Measurements from ENCODE around the gene PLPPR3. TPM values are rescaled to one million over a fixed set of nuclear protein-coding genes. Genes with fewer than 3 reads are reported as not detected.

The PLPPR3 gene, protein sequence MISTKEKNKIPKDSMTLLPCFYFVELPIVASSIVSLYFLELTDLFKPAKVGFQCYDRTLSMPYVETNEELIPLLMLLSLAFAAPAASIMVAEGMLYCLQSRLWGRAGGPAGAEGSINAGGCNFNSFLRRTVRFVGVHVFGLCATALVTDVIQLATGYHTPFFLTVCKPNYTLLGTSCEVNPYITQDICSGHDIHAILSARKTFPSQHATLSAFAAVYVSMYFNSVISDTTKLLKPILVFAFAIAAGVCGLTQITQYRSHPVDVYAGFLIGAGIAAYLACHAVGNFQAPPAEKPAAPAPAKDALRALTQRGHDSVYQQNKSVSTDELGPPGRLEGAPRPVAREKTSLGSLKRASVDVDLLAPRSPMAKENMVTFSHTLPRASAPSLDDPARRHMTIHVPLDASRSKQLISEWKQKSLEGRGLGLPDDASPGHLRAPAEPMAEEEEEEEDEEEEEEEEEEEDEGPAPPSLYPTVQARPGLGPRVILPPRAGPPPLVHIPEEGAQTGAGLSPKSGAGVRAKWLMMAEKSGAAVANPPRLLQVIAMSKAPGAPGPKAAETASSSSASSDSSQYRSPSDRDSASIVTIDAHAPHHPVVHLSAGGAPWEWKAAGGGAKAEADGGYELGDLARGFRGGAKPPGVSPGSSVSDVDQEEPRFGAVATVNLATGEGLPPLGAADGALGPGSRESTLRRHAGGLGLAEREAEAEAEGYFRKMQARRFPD
- 3.6 to 5.1 TPM (median 4.5 TPM) in 5 replicates for total RNA-seq (2022; extraction: Qiagen RNA extraction)

DNA sequence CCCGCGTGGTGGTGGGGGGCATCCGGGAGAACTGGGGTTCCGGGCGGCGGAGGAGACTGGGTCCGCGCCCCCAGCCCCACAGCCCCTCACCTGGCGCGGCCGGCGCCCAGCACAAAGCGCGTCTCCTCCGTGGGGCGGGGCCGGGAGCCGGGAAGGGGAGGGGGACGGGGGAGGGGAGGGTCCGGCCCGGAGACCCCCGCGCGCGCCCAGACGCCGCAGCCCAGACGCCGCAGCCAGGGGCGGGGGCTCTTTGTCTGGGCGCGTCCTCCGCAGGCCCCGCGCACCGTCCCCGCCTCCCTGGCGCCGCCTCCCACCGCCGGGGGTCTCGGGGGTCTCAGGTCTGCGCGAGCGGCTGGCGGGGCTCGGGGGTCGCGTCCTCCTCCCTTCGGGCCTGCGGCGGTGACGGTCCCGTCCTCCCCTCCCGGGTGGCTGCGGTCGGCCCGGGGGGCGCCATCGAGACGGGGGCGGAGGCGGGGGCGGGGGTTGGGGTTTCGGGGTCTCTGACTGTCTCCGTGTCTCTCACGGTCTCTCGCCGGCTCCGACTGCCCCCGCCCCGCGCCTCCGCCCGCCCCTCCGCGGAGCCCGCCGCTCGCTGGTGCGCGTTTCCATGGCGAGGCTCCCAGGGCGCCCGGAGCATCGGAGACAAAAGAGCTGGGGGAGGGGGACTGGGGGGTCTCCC is at the start of gene PLPPR3:
TSS of gene PLPPR3 (minus strand) at position 131 of the 679 bp plus-strand sequence. CDS start 396 bp downstream, outside the sequence.

DNA sequence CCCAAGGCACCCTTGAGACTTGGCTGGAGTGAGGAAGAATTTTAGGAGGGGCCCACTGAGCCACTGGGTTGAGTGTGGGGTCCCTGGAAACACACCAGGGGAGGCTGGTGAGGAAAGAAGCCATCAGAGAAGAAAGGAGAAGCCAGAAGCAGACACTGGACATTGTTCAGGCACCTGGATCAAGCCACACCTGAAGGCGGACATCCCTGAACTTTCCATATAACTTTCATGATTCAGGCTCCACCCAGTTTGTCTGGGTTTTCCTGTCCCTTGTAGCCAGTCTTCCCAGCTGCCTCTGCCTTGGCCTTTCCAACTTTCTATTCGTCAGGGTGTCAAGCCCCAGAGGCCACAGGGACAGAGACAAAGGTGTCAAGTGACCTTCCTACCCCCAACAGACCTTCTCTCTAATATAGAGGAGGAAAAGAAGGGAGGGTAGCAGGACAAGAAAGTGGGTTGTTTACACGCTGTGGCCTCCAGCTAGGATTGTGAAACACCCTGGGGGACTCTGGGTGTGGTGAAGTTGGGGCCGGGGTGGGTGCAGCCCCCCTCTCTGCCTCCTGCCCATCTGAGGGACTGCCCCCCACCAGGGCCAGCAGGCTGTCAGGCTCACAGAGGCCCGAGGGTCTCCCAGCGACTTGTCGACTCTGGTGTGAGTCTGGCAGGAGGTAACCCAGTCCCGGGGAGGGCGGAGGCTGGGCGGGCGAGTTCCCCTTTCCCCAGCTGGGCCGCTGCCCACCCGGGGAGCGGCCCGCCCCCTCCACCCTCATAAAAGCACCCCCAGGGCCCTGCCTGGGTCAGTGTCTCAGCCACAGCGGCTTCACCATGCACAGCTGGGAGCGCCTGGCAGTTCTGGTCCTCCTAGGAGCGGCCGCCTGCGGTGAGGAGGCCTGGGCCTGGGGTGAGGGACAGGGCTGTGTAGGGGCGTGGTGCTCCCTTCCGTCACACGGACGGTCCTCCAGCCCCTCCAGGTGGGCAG is 37.4 kb upstream of the PLPPR3 start, which contains the start of gene CFD:
TSS of gene CFD (plus strand) at position 797 of the 976 bp plus-strand sequence. CDS start at position 823, 26 bp downstream.

DNA sequence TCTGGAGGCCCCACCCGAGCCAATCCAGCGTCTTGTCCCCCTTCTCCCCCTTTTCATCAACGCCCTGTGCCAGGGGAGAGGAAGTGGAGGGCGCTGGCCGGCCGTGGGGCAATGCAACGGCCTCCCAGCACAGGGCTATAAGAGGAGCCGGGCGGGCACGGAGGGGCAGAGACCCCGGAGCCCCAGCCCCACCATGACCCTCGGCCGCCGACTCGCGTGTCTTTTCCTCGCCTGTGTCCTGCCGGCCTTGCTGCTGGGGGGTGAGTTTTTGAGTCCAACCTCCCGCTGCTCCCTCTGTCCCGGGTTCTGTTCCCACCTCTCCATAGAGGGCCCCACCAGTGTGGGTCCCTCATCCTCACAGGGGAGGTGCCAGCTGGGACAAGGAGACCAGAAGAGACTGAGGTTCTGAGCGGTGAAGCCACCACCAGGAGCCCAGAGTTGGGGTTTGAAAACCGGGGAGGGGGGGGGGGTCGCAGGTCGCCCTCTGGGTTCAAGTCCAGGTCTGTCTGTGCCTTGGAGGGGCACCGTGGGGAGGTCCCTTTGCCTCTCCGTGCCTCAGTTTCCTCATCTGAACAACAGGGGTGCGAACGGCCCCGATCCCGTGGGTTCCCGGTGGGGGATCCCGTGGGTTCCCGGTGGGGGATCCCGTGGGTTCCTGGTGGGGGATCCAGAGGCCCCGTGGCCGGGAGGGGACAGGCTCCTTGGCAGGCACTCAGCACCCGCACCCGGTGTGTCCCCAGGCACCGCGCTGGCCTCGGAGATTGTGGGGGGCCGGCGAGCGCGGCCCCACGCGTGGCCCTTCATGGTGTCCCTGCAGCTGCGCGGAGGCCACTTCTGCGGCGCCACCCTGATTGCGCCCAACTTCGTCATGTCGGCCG is 30.6 kb upstream of the PLPPR3 start, which contains the start of gene ELANE:
TSS of gene ELANE (plus strand) at position 168 of the 878 bp plus-strand sequence. CDS start at position 194, 26 bp downstream.

DNA sequence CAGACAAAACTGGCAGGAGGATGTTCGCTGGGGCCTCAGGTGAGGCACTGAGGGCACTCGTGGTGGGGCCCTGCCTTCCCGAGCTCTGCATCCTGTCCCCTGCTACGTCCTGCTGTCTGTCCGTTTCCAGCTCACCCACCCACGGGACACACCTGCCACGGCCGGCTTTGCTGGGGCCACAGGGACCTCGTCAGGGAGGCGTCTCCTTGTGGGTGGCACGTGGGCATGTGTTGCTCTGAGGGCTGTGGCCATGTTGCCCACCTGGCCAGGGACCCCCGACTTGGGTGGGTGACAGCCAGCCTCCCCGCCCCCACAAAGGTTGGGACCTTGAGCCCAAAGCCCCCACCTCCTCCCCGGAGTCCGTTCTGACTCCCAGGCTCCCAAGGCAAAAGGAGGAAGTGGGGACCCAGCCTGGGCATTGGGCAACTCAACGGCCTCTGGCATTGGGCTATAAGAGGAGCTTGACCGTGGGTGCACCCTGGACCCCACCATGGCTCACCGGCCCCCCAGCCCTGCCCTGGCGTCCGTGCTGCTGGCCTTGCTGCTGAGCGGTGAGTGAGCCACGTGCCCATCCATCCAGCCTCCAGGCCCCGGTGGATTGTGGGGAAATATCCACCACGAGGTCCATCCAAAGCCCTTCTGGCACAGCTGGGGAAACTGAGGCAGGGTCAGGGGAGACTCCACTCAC is 18.9 kb upstream of the PLPPR3 start, which contains the start of gene PRTN3:
TSS of gene PRTN3 (plus strand) at position 481 of the 688 bp plus-strand sequence. CDS start at position 491, 10 bp downstream.

DNA sequence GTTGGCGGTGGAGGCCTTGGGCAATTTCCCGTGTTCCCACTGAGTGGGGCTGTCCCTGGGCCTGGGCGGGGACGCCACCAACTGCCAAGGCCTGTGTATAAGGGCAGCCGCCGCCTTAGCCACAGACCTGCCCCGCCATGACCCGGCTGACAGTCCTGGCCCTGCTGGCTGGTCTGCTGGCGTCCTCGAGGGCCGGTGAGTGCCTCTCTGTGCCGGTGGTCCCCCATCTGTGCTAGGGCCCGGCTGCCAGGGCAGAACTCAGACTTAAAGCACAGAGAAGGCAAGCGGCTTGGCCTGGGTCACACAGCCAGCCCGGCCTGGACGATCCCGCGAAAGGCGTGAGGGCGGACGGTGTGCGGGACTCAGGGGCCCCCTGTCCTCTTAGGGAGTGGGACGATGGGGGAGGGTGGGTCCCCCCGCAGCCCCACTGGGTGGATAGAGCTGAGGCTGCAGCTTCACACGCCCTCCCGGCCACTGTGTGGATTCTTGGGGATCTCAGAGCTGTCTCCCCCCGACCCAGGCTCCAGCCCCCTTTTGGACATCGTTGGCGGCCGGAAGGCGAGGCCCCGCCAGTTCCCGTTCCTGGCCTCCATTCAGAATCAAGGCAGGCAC is 6.1 kb upstream of the PLPPR3 start, which contains the start of gene AZU1:
TSS of gene AZU1 (plus strand) at position 128 of the 612 bp plus-strand sequence. CDS start at position 138, 10 bp downstream.

DNA sequence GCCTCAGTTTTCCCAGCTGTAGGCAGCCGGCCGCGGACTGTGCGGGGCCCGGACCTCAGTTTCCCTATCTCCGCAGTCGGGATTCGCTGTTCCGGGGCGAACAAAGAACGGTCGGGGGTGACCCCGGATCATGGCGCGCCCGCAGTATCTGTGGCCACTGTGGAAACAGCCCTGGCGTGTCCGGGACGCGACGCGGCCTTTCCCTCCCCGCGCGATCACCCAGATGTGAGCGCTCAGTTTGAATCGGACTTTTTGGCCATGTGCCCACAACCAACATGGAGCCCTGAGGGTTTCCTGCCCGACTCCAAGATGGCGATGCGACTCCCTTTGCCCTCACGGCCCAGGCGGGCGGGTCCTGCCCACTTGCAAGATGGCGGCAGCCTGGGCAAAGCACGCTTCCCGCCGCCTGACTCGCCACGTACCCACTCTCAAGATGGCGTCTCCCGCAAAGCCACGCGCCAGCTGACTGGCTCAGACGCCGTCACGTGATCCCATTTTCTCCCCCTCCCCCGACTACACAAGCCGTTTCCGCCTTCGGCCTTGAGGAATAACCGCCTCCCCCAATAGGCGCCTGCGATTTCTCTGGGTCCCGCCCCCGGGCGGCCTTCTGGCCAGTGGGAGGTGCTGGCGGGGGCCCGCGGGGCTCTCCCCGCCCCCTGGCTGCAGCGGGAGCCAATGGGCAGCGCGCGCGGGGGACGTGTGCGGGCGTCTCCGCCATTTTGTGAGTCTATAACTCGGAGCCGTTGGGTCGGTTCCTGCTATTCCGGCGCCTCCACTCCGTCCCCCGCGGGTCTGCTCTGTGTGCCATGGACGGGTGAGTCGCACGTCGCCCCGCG is 24.8 kb downstream of the PLPPR3 start, which contains the start of gene PTBP1:
TSS of gene PTBP1 (plus strand) at position 761 of the 836 bp plus-strand sequence. CDS start at position 807, 46 bp downstream.

Other genes starting within 250 kb of the PLPPR3 start
- gene BSG, start 249.4 kb downstream of the PLPPR3 start, total RNA-seq (2022; extraction: Qiagen RNA extraction), result 715 to 760 TPM (median 743 TPM) in 5 replicates
- 27.2 to 45.0 TPM (median 40.3 TPM) in 5 replicates for gene HCN2, start 232.1 kb downstream of the PLPPR3 start, total RNA-seq (2022; extraction: Qiagen RNA extraction)
- gene POLRMT, start 188.4 kb downstream of the PLPPR3 start, total RNA-seq (2022; extraction: Qiagen RNA extraction), result 68.3 to 100 TPM (median 97.9 TPM) in 5 replicates
- gene FGF22, start 182.1 kb downstream of the PLPPR3 start, total RNA-seq (2022; extraction: Qiagen RNA extraction), result 0.22 to 1.2 TPM (median 0.76 TPM) in 5 replicates
- gene RNF126, start 158.7 kb downstream of the PLPPR3 start, total RNA-seq (2022; extraction: Qiagen RNA extraction), result 45.1 to 75.9 TPM (median 71.8 TPM) in 5 replicates
- gene FSTL3, start 145.6 kb downstream of the PLPPR3 start, total RNA-seq (2022; extraction: Qiagen RNA extraction), result 153 to 212 TPM (median 193 TPM) in 5 replicates
- 0.13 TPM in 1 of 5 replicates, not detected in the others for gene PRSS57, start 126.5 kb downstream of the PLPPR3 start, total RNA-seq (2022; extraction: Qiagen RNA extraction)
- gene PALM, start 113.0 kb downstream of the PLPPR3 start, total RNA-seq (2022; extraction: Qiagen RNA extraction), result 11.5 to 17.8 TPM (median 15.2 TPM) in 5 replicates
- gene MISP, start 70.8 kb downstream of the PLPPR3 start, total RNA-seq (2022; extraction: Qiagen RNA extraction), result 76.4 to 104 TPM (median 97.4 TPM) in 5 replicates
- gene PTBP1, start 24.5 kb downstream of the PLPPR3 start, total RNA-seq (2022; extraction: Qiagen RNA extraction), result 212 to 223 TPM (median 220 TPM) in 5 replicates
- 0.21 to 0.54 TPM (median 0.25 TPM) in 5 replicates for gene AZU1, start 5.9 kb upstream of the PLPPR3 start, total RNA-seq (2022; extraction: Qiagen RNA extraction)
- gene PRTN3, start 19.0 kb upstream of the PLPPR3 start, total RNA-seq (2022; extraction: Qiagen RNA extraction), result 0.27 to 0.56 TPM (median 0.34 TPM) in 5 replicates
- gene ELANE, start 30.3 kb upstream of the PLPPR3 start, total RNA-seq (2022; extraction: Qiagen RNA extraction), result 0.12 TPM in 1 of 5 replicates, not detected in the others
- 8.5 to 24.7 TPM (median 24.1 TPM) in 5 replicates for gene CFD, start 37.7 kb upstream of the PLPPR3 start, total RNA-seq (2022; extraction: Qiagen RNA extraction)
- 11.3 to 22.3 TPM (median 21.5 TPM) in 5 replicates for gene MED16, start 71.2 kb upstream of the PLPPR3 start, total RNA-seq (2022; extraction: Qiagen RNA extraction)
- gene RNU6-9, start 71.5 kb upstream of the PLPPR3 start, total RNA-seq (2022; extraction: Qiagen RNA extraction), result not detected in 5 replicates
- gene R3HDM4, start 91.3 kb upstream of the PLPPR3 start, total RNA-seq (2022; extraction: Qiagen RNA extraction), result 25.4 to 43.0 TPM (median 40.9 TPM) in 5 replicates
- gene KISS1R, start 95.4 kb upstream of the PLPPR3 start, total RNA-seq (2022; extraction: Qiagen RNA extraction), result 0.14 to 0.82 TPM (median 0.52 TPM) in 5 replicates
- gene ARID3A, start 104.1 kb upstream of the PLPPR3 start, total RNA-seq (2022; extraction: Qiagen RNA extraction), result 5.1 to 6.6 TPM (median 6.1 TPM) in 5 replicates
- gene WDR18, start 162.4 kb upstream of the PLPPR3 start, total RNA-seq (2022; extraction: Qiagen RNA extraction), result 41.6 to 74.7 TPM (median 68.5 TPM) in 5 replicates
- gene GRIN3B, start 178.5 kb upstream of the PLPPR3 start, total RNA-seq (2022; extraction: Qiagen RNA extraction), result 1.5 to 3.4 TPM (median 2.6 TPM) in 5 replicates
- gene TMEM259, start 199.2 kb upstream of the PLPPR3 start, total RNA-seq (2022; extraction: Qiagen RNA extraction), result 64.9 to 127 TPM (median 121 TPM) in 5 replicates
- not detected in 5 replicates for gene RNU6-2, start 199.6 kb upstream of the PLPPR3 start, total RNA-seq (2022; extraction: Qiagen RNA extraction)
- 49.8 to 59.3 TPM (median 58.6 TPM) in 5 replicates for gene CNN2, start 204.7 kb upstream of the PLPPR3 start, total RNA-seq (2022; extraction: Qiagen RNA extraction)
- gene ABCA7, start 218.2 kb upstream of the PLPPR3 start, total RNA-seq (2022; extraction: Qiagen RNA extraction), result 7.2 to 11.6 TPM (median 10.6 TPM) in 5 replicates
- gene ARHGAP45, start 245.2 kb upstream of the PLPPR3 start, total RNA-seq (2022; extraction: Qiagen RNA extraction), result 1.7 to 2.7 TPM (median 2.6 TPM) in 5 replicates

Data from A549 treated with CORT108297 at 1 μM for 4 hours (cell line).